Mesenteric fat pad (tissue), 1 donor: ENCODE data around the gene TSPAN18. TPM values are rescaled to one million over a fixed set of nuclear protein-coding genes. Genes with fewer than 3 reads are reported as not detected.

ENCODE experiments used
- DNase-seq: peaks from one replicate; pipeline ENCODE4 v3.0.0-alpha.2; 2020; ENCODE audit warnings: low spot score
- total RNA-seq: library from RNA; stranded (reverse); fragmentation: NEBNext Ultra II Directional; extraction: Animal tissue kit (Norgen Biotek cat#: 25700); gene quantifications from one replicate; pipeline ENCODE4 v1.2.1, GENCODE V29; 2021
- donor health status: DM: yes; HTN: yes; CAD: no.

The TSPAN18 gene
- total RNA-seq, 1 donor from 2014 or later, result 14.2 TPM

GRCh38 chr11:44972746-44973435, 246.1 kb downstream of the TSPAN18 start:
- no peak for DNase-seq

GRCh38 chr11:44973632-44974401, 247.1 kb downstream of the TSPAN18 start:
- no peak for DNase-seq

- no peak for DNase-seq
Observed at GRCh38 chr11:44974402-44975000, 247.7 kb downstream of the TSPAN18 start.

- no peak for DNase-seq
Observed at GRCh38 chr11:44976576-44976975, 249.8 kb downstream of the TSPAN18 start.

GRCh38 chr11:44977493-44977984, 250.8 kb downstream of the TSPAN18 start:
- no peak for DNase-seq

- no peak for DNase-seq
Observed at GRCh38 chr11:44978274-44978960, 251.7 kb downstream of the TSPAN18 start.

- DNase-seq, result no peak
Observed at GRCh38 chr11:44978961-44979331, 252.2 kb downstream of the TSPAN18 start.

- DNase-seq, result no peak
Observed at GRCh38 chr11:44979543-44980399, 253.0 kb downstream of the TSPAN18 start.

- no peak for DNase-seq
Observed at GRCh38 chr11:44980533-44981427, 254.0 kb downstream of the TSPAN18 start.

Other genes with a start within 250 kb of the TSPAN18 start
- gene CD82, start 161.3 kb upstream of the TSPAN18 start, total RNA-seq, result 67.6 TPM
- 133 TPM for gene TP53I11, start 223.9 kb downstream of the TSPAN18 start, total RNA-seq